Mesothelial cell of epicardium (in vitro differentiated cells): Measurements from ENCODE around the gene CDK4. TPM values are rescaled to one million over a fixed set of nuclear protein-coding genes. Genes with fewer than 3 reads are reported as not detected.
A peak's percentile ranks its signal among the peaks of the same experiment; 100 is the strongest.

ENCODE experiments used
- DNase-seq, 2 experiments: peaks; one replicate each; pipeline ENCODE4 v3.0.0; 2021; ENCODE audit warnings: low spot score in 2 of 2; ENCODE audit not compliant: unreplicated experiment in 2 of 2
- H3K27ac Mint-ChIP-seq: 2 replicates; pipeline ENCODE4 v1.8.0; 2021; ENCODE audit warnings: mixed read lengths
- H3K27me3 Mint-ChIP-seq: 2 replicates; pipeline ENCODE4 v1.8.0; 2021; ENCODE audit warnings: low read depth, mixed read lengths
- H3K36me3 Mint-ChIP-seq: 2 replicates; pipeline ENCODE4 v1.8.0; 2021; ENCODE audit warnings: mixed read lengths
- H3K4me1 Mint-ChIP-seq: 2 replicates; pipeline ENCODE4 v1.8.0; 2021; ENCODE audit warnings: mixed read lengths
- H3K4me3 Mint-ChIP-seq: 2 replicates; pipeline ENCODE4 v1.8.0; 2021; ENCODE audit warnings: mild to moderate bottlenecking, moderate library complexity, mixed read lengths
- H3K9me3 Mint-ChIP-seq: 2 replicates; pipeline ENCODE4 v1.8.0; 2021; ENCODE audit warnings: mixed read lengths
- total RNA-seq: library from RNA; stranded (reverse); gene quantifications from 3 replicates; pipeline ENCODE4 v1.2.1, GENCODE V29; 2021
- TF ChIP-seq, protein P1 (sequence below): fragments of 200-600 bp; sonication (generic); IDR thresholded peaks from one replicate; pipeline ENCODE4 v1.5.0; 2021; ENCODE audit warnings: antibody characterized with exemption; ENCODE audit not compliant: unreplicated experiment

Gene CDK4
- total RNA-seq, 1 donor from 2014 or later, result 171 TPM

DNA sequence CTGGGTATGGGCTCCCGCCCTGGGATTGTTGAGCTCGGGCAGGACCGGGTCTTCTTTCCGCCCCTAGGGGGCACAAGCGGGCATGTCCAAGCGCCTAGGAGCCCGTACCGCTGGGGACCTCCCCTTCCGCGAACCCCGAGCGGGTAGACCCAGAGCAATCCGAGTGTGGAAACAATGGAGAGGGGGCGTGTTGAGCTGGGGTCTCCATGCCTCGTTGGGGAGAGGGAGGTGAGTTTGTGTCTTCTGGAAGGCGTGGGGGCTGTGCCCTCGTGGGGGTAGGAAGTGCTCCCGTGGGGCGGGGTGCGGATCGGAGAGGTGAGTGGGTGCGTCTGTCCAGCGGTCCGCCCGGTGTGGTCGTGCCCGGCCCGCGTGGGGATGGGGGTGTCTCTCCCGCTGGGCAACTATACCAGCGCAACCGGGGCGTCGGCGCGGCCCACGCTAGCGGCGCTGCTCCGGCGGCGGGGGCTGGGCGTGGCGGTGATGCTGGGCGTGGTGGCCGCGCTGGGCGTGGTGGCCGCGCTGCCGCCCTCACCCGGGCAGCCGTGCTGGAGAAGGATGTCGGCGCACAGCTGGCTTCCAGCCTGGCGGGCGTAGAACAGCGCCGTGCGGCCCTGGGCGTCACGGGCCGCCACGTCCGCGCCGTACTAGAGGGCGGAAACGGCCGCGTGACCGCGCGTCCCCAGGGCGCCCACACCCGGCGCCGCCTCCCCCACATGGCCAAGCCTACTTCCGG lies 25.8 kb downstream of the CDK4 start:
- DNase-seq, result peak; percentile 40 to 75
- H3K4me3 Mint-ChIP-seq, result peak overlapping the region; percentile 75
- no peak overlapping the region for H3K27ac Mint-ChIP-seq
- TF ChIP-seq, protein P1, sequence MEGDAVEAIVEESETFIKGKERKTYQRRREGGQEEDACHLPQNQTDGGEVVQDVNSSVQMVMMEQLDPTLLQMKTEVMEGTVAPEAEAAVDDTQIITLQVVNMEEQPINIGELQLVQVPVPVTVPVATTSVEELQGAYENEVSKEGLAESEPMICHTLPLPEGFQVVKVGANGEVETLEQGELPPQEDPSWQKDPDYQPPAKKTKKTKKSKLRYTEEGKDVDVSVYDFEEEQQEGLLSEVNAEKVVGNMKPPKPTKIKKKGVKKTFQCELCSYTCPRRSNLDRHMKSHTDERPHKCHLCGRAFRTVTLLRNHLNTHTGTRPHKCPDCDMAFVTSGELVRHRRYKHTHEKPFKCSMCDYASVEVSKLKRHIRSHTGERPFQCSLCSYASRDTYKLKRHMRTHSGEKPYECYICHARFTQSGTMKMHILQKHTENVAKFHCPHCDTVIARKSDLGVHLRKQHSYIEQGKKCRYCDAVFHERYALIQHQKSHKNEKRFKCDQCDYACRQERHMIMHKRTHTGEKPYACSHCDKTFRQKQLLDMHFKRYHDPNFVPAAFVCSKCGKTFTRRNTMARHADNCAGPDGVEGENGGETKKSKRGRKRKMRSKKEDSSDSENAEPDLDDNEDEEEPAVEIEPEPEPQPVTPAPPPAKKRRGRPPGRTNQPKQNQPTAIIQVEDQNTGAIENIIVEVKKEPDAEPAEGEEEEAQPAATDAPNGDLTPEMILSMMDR, result peak; percentile 64
- H3K4me1 Mint-ChIP-seq, result peaks cover 4% of the 10 kb centered on the region
- H3K36me3 Mint-ChIP-seq, result peaks cover 7% of the 10 kb centered on the region
- H3K27me3 Mint-ChIP-seq, result peaks cover 84% of the 10 kb centered on the region
- H3K9me3 Mint-ChIP-seq, result no peaks in the 10 kb centered on the region

DNA sequence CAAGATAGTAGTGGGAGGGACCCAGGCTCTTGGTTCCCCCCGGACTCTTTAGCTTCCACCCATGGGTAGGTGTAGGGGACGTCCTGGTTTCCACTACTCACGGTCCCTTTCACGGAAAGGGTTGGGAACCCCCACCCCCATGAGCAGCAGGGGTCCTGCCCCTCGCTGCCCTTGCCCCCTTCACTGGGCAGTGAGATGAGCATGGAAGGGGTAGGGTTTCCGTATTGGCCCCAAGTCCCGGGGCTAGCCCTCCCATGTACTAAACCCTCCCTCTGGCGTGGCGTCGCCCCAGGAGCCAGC lies 26.3 kb downstream of the CDK4 start:
- Mint-ChIP-seq H3K4me3 (peak overlapping the region; percentile 75), H3K27me3 (peaks cover 79% of the 10 kb centered on the region), H3K4me1 (peaks cover 4% of the 10 kb centered on the region), H3K9me3 (no peaks in the 10 kb centered on the region), H3K36me3 (peaks cover 10% of the 10 kb centered on the region), H3K27ac (no peak overlapping the region)
- DNase-seq, result peak in 1 of 2 experiments; percentile 26
- TF ChIP-seq, protein P1, result no peak

DNA sequence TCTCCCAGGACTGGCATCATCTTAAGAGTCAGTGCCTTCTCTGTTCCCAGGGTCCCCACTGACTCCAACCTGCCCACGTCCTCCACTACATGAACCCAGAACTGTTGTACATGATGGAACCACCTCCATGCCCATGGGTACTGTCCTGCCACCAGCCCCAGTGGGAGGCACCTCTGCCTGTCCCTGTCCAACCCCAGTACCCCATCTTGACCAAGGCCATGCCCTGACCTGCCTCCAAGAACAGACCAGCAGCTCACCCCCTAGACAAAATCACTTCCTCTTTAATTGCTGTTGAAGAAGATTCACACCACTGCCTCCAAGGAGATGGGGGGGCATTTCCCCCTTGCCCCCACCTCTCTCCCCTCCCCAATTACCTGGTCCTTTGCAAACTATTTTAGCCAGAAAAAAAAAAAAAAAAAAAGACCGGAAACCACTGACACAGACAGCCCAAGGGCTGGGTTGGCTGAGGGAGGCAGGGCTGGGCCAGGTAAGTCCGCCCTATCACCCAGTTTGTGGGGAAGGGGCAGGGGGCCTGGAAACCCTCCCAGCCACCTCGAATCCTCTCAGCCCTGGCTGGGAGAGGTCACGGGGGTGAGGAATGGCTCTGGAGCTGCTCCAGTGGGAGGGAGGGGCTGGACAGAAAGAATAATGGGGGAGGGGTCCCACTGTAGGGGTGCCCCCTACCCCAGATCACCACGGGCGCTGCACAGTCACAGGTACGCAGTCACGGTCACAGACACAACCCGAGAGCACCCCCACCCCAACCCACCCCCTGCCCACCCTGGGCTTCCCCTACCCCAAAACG lies 27.0 kb downstream of the CDK4 start:
- no peak overlapping the region for H3K27ac Mint-ChIP-seq
- TF ChIP-seq, protein P1, result no peak
- no peak overlapping the region for H3K4me3 Mint-ChIP-seq
- peaks cover 73% of the 10 kb centered on the region for H3K27me3 Mint-ChIP-seq
- peaks cover 11% of the 10 kb centered on the region for H3K36me3 Mint-ChIP-seq
- H3K9me3 Mint-ChIP-seq, result no peaks in the 10 kb centered on the region
- H3K4me1 Mint-ChIP-seq, result peaks cover 4% of the 10 kb centered on the region
- no peak for DNase-seq

DNA sequence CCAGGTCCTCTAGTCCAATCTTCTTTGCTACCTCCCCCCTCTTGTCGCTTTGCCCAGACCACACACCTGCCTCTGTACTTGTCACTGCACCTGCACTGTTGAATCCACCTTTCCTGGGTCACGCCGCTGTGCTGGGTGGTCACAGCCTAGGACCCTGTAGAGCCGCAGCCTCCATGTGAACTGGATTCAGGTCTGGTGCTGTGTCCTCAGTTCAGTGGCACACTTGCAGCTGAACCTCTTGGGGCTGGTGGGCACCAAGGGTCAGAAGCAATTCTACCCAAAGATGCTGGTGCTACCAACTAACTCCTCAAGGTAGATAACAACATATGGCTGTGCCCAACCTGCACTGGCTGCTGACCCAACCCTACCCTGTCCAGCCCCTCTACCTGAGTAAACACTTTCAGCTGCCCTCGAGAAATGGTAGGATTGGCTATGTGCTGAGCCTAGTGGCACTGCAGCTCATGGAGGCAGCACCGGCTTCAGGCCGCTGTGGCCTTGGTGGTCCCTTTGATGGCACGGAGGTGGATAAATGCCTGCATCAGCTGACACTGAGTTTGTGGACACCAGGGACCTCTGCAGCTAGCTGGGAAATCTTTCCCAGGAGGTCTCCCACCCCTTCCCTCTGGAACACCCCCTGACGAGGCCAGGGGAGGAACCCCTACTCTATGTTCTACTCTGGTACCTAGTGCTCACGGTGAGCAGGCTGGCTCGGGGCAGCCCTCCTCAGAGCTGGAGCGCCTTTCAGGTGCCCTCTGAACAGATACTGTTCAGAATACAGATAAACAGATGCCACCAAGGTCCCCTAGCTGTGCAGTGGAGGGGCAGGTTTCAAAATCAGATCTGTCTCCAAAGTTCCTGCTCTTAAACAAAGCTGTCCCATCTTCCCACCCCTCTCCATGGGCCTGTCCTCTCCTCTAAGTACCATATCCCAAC lies 27.8 kb downstream of the CDK4 start:
- TF ChIP-seq, protein P1, result no peak
- Mint-ChIP-seq H3K36me3 (peaks cover 14% of the 10 kb centered on the region), H3K9me3 (no peaks in the 10 kb centered on the region), H3K4me3 (no peak overlapping the region), H3K27ac (no peak overlapping the region), H3K27me3 (peaks cover 64% of the 10 kb centered on the region), H3K4me1 (peaks cover 4% of the 10 kb centered on the region)
- DNase-seq, result no peak

DNA sequence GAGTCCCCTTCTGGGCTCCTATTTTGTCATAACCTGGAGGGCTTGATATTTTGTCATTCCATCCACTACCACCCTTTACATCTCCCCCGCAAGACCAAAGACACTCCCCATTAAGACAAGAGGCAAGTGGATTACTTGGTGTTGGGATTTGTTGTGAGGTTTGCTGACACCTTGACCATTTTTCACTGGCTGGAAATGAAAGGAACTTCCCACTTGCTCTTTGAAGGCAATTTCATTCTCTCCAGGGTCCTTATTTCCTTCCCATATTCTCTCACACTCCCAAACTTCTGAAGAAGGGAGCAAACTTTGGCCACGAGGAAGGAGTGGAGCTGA lies 28.5 kb downstream of the CDK4 start:
- Mint-ChIP-seq H3K4me1 (peaks cover 4% of the 10 kb centered on the region), H3K4me3 (no peak overlapping the region), H3K36me3 (peaks cover 20% of the 10 kb centered on the region), H3K27me3 (peaks cover 57% of the 10 kb centered on the region), H3K9me3 (no peaks in the 10 kb centered on the region), H3K27ac (no peak overlapping the region)
- TF ChIP-seq, protein P1, result no peak
- DNase-seq, result no peak
